ENCODE results near the gene CEP104.

GRCh38 chr1:3889936-3890335 is 32.9 kb upstream of the CEP104 start:
- TF ChIP-seq PREB (CRISPR knock-in tag; IDR thresholded peaks at IDR 0.05) = no peak
- TF ChIP-seq, protein P1, sequence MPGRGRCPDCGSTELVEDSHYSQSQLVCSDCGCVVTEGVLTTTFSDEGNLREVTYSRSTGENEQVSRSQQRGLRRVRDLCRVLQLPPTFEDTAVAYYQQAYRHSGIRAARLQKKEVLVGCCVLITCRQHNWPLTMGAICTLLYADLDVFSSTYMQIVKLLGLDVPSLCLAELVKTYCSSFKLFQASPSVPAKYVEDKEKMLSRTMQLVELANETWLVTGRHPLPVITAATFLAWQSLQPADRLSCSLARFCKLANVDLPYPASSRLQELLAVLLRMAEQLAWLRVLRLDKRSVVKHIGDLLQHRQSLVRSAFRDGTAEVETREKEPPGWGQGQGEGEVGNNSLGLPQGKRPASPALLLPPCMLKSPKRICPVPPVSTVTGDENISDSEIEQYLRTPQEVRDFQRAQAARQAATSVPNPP (IDR thresholded peaks at IDR 0.05; ENCODE audit: borderline replicate concordance, insufficient read depth, insufficient read length) = no peak
- no peak for TF ChIP-seq NFRKB (IDR thresholded peaks at IDR 0.05; ENCODE audit: low read depth)
- no peak for TF ChIP-seq PYGO2 (tag; IDR thresholded peaks at IDR 0.05)
- no peak for TF ChIP-seq ELF4 (CRISPR knock-in tag; IDR thresholded peaks at IDR 0.05)
- TF ChIP-seq BCLAF1 (IDR thresholded peaks at IDR 0.05; ENCODE audit: borderline replicate concordance in 1 of 2, control insufficient read depth in 1 of 2, low read depth in 2 of 2, low read length in 1 of 2) = no peak
- TF ChIP-seq RBM22 (IDR thresholded peaks at IDR 0.05; ENCODE audit: low read depth, low read length, poor library complexity, severe bottlenecking) = no peak
- no peak for TF ChIP-seq SAP30 (IDR thresholded peaks at IDR 0.05; ENCODE audit: borderline replicate concordance, insufficient read depth, low read depth, low read length, poor library complexity, severe bottlenecking)
- no peak for TF ChIP-seq EP300 (IDR thresholded peaks at IDR 0.05; ENCODE audit: low read length)
